Testis (tissue), 2 donors: Measurements from ENCODE around the gene CLMN.

ENCODE experiments used
- CTCF ChIP-seq, 3 experiments: fragments of 450-650 bp in 2 of 3; fragments of 200-600 bp in 1 of 3; sonication (generic) in 1 of 3; IDR thresholded peaks; one replicate each; pipeline ENCODE4 v1.5.1; 2016 to 2019; ENCODE audit warnings: antibody characterized with exemption in 3 of 3, mild to moderate bottlenecking in 2 of 3, moderate library complexity in 1 of 3
- POLR2A ChIP-seq: fragments of 450-650 bp; IDR thresholded peaks from one replicate; pipeline ENCODE4 v1.6.1; 2017; ENCODE audit warnings: antibody characterized with exemption, mild to moderate bottlenecking, moderate library complexity

GRCh38 chr14:95264271-95264973 lies 55.3 kb downstream of the CLMN start:
- TF ChIP-seq CTCF (IDR thresholded peaks at IDR 0.05) (no peak), POLR2A (no peak)
